Fibroblast of gingiva (primary cell): ENCODE results near the gene DISP3.

Experiments used
- DNase-seq: peaks from one replicate; pipeline ENCODE4 v3.0.0-alpha.2; 2011; ENCODE audit warnings: low read depth

The DISP3 gene, protein sequence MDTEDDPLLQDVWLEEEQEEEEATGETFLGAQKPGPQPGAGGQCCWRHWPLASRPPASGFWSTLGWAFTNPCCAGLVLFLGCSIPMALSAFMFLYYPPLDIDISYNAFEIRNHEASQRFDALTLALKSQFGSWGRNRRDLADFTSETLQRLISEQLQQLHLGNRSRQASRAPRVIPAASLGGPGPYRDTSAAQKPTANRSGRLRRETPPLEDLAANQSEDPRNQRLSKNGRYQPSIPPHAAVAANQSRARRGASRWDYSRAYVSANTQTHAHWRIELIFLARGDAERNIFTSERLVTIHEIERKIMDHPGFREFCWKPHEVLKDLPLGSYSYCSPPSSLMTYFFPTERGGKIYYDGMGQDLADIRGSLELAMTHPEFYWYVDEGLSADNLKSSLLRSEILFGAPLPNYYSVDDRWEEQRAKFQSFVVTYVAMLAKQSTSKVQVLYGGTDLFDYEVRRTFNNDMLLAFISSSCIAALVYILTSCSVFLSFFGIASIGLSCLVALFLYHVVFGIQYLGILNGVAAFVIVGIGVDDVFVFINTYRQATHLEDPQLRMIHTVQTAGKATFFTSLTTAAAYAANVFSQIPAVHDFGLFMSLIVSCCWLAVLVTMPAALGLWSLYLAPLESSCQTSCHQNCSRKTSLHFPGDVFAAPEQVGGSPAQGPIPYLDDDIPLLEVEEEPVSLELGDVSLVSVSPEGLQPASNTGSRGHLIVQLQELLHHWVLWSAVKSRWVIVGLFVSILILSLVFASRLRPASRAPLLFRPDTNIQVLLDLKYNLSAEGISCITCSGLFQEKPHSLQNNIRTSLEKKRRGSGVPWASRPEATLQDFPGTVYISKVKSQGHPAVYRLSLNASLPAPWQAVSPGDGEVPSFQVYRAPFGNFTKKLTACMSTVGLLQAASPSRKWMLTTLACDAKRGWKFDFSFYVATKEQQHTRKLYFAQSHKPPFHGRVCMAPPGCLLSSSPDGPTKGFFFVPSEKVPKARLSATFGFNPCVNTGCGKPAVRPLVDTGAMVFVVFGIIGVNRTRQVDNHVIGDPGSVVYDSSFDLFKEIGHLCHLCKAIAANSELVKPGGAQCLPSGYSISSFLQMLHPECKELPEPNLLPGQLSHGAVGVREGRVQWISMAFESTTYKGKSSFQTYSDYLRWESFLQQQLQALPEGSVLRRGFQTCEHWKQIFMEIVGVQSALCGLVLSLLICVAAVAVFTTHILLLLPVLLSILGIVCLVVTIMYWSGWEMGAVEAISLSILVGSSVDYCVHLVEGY (N-terminal part only)

DNA sequence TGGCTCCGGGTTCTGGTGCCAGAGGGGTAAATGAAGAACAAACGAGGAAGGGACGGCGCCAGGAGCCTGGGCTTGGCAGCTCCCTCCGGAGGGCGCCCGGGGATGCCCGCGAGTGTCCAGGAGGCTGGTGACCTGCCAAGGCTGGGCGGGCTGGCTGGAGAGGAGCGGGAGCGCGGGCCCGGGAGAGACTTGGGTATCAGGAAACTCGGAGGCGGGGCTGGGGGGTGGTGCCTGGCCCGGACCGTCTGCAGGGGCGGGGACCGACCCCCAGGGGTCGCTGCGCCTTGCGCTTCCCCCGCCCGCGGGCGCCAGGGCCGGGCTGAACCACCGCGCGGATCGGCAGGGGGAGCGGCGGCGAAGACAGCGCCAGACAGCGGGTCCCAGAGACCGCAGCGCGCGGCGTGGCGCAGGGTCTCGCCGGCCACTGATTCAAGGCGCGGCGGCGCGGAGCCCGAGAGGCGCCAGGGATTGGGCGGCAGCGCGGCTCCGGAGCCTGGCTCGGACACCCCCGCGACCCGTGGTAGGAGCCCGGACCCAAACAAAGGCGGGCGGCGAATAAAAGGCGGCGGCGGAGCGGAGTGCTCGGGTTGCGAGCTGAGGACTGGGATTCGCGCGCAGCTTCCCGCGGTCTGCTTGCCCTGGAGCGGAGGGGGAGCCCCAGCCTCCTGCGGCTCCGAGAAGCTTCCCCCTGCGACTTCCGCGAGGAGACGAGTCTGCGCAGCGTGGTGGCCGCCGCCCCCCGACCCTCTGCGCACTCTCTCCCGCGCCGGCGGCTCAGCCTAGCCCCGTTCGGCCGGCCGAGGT lies at the start of gene DISP3:
Gene DISP3, plus strand, starts transcription at position 585 of the 804 bp plus-strand sequence. CDS start 21,838 bp downstream, outside the sequence.
- DNase-seq, result peak; percentile 19

DNA sequence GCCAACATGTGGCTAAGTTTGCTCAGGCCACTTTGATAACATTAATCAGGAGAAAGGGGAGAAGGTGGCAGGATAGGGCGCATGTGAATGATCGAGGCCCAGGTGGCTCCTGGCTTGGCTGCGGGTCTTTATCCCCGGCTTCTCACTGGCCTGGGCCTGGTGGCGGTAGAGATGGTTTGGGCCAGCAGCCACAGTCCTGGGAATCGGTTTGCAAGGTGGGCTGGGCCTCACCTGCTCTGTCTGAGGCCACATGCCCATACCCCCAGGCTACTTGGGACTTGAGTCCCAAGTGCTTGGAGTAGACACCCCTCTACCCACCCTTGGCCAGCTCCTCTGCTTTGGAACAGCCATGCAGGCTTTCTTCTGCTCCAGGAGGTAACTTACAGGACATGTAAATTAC lies 49.7 kb upstream of the DISP3 start:
- no peak for DNase-seq

DNA sequence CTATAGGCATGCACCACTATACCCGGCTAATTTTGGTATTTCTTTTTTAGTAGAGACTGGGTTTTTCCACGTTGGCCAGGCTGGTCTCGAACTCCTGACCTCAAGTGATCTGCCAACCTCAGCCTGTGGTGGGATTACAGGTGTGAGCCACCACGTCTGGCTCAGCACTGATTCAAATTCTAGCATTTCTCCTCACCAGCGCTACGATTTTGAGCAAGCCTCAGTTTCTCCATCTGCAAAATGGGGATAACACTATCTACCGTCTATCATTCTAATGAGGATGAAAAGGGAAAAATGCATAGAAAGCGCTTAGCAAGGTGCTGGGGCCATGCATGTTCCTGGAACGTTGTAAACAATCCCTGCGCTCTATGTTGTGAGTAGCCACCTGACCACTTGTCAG lies 49.0 kb upstream of the DISP3 start:
- DNase-seq, result no peak

DNA sequence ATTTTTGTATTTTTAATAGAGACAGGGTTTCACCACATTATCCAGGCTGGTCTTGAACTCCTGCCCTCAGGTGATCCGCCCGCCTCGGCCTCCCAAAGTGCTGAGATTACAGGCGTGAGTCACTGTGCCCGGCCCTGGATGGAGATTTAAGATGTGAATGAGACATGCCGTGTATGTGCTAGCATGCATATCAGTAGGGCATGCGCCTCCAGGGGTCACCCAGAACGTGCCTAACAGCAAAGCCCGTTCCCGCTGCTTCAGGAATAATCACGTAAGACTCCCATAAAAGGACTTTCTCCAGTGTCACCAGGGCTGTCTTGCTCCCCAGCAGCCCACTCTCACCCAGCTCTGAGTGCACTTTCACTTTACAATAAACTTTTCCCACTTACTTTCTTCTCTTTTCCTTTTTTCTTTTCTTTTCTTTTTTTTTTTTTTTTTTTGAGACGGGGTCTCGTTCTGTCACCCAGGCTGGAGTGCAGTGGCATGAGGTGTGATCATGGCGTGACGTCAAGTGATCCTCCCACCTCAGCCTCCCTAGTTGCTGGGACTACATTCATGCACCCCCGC lies 46.9 kb upstream of the DISP3 start:
- no peak for DNase-seq

DNA sequence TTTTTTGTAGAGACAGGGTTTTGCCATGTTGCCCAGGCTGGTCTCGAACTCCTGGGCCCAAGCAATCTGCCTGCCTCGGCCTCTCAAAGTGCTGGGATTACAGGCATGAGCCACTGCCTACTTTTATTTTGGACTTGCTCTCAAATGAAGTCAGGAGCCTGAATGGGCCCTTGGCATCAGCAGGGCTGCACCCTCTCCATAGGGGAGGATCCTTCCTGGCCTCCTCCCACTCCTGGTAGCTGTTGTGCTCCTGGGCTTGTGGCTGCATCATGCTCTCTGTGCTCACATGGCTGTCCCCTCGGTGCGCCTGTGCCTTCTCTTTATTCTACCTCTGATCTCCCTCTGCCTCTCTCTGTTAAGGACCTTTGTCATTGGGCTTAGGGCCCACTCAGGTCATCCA lies 46.4 kb upstream of the DISP3 start:
- DNase-seq, result no peak

DNA sequence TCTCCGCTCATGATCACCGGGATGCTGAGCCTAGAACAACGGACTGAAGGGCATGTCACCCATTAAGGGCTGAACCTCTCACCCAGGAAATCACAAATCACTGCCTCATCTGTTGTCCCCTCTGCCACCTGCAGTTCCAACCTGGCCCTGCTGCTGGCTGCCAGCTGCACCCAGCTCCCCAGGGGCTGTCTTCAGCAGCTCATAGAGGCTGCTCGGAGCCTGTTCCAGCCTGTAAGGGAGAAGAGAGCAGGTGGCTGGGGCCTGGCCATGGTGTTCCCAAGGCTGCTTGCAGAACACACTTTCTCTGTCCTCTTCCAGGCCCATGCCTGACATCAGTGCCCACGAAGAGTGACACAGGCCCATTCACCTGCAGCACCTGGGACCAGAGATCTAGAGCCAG lies 44.5 kb upstream of the DISP3 start:
- no peak for DNase-seq

DNA sequence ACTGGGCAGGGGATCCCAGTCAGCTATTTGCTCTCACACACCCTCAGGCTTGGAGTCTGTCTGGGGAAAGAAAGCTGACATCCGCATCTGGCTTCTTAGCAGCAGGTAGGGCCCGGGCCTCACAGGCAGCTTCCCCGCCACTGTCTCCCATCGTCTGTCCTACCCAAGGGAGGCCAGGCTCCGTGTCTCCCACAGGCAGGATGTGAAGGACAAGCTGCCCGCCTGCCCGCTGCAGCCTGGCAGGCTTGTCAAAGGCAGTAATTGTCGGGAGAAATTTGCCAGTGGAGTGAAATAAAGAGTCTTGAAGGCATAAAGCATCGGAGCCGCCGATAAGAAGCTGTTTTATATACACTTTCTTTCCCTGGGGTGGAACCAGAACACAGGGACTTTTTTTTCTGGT lies 44.0 kb upstream of the DISP3 start:
- DNase-seq, result no peak

DNA sequence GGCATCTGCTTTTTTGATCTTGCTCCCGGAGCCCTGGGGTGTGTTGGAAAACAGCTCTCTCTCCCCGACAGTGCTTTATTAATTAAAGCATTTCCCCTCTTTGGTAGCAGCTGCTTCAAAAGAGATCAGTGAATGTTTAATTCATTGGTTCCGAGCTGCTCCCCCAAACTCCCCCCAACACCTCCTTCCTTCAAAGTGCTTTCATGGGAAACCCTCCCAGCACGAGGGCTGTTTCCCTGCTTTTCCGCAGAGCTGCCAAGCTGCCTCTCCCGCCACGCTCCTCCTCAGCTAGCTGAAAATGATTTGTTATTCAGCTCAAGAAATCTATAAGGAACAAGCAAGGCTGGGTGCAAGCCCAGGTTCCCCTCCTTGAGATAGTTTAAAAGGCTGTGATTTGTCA lies 40.0 kb upstream of the DISP3 start:
- no peak for DNase-seq

DNA sequence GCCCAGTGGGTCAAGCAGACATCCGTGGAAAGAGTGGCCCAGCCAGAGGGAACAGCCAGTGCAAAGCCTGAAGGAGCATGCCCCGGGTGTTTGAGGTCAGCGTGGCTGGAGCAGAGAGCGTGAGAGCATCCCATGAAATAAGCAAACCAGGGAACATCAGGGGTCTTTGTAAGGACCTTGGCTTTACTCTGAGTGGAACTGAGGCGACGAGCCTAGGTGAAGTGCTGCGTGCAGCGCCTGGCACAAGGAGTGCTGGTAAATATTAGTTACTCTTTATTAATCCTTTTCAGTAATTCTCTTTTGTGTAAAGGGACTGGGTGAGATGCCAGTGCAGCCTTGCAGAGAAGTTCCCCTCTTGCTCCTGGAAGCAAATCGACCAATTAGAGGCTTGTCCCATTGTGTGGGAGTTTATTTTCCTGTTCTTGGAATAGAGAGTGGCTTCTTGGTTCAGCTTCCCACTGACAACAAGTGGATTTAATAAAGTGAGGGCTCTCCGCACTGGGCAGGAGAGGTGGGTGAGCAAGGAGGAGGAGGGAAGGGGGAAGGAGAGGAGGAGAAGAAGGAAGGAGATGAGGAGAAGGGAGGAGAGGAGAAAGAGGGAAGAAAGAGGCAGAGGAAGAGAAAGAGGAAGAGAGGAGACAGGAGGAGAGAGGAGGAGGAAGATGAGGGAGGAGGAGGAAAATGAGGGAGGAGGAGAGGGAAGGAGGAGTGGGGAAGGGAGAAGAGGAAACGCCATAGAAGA lies 37.6 kb upstream of the DISP3 start:
- DNase-seq, result no peak

DNA sequence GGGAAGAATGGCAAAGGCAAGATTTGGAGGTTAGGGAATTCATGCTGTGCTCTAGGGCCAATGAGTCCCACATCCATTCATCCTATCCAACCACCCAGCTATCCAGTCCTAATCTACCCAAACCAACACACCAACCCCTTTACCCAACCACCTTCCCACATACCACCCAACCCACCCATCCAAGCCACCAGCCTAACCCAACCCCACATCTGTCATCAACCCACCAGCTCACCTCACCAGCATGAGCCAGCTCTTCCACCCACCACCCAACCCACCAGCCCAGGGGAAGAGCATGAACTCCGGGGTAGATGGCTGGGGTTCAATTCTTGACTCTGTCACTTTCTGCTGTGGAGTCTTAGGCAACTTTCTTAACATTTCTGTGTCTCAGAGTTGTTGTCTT lies 35.9 kb upstream of the DISP3 start:
- DNase-seq, result no peak

DNA sequence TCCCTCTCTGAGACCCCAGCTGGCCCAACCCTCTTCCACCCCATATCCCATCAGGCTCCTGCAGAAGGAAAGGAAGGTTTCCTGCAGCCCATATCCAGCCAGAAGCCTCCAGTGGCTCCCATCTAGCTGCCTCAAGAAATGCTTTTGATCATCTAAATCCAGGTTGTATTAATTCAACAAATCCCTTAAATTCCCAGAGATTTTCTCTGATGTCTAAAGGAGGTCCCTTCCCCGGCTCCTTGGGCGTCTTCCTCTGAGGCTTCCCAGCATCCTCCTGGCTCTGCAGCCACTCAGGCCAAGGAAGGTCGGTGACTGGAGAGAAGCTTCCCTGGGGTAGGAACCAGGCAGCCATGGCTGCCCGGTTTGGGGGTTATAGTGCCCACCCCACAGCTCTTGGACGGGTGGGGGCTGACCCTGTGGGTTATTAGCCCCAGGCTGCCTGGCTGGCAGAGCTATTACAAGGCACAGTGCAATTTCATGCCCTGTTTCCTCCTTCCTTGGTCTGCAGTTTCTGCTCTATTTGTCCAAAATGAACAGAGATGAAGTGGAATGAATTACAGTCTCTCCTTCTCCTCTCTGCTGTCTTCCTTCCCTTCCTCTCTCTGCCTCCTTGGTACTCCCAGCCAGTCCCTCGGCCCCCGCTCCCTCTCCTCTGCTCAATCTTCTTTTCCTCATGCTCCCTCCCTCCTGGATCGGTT lies 34.8 kb upstream of the DISP3 start:
- DNase-seq, result no peak

DNA sequence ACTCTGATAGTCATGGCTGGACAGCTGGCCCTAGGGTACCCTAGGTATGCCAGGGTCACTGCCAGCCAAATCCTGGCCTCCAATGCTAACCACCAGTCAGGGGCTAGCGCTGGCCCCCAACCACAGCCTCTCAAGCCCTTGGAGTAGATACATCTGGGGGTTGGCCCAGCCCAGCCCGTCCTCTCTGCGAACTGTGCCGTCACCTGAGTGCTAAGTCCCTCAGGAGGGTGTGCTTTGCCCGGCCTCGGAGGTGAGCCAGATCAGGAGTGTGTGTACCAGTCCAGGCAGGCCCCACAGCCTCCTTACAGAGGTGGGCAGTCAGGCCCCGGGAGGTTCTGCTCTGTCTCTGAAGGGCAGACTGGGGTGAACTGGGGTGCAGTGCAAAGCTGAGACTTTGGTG lies 34.0 kb upstream of the DISP3 start:
- DNase-seq, result no peak

DNA sequence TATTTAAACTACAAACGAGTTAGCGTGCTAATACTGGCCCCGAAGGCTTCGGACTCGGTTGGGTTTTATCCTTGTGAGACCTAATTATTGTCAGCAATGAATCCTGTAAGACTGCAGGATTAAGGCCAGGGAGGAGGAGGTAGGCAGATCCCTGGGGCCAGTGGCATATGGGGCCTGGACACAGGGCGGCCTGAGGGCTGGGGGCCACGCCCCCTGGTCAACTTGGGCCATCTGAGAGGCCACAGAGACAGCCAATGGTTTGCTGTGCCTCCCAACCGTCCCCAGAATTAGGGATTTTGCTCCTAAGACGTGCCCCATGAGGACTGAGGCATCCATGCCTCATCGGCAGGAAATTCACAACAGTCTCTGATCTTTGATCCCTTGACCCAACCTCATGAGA lies 31.1 kb upstream of the DISP3 start:
- no peak for DNase-seq

DNA sequence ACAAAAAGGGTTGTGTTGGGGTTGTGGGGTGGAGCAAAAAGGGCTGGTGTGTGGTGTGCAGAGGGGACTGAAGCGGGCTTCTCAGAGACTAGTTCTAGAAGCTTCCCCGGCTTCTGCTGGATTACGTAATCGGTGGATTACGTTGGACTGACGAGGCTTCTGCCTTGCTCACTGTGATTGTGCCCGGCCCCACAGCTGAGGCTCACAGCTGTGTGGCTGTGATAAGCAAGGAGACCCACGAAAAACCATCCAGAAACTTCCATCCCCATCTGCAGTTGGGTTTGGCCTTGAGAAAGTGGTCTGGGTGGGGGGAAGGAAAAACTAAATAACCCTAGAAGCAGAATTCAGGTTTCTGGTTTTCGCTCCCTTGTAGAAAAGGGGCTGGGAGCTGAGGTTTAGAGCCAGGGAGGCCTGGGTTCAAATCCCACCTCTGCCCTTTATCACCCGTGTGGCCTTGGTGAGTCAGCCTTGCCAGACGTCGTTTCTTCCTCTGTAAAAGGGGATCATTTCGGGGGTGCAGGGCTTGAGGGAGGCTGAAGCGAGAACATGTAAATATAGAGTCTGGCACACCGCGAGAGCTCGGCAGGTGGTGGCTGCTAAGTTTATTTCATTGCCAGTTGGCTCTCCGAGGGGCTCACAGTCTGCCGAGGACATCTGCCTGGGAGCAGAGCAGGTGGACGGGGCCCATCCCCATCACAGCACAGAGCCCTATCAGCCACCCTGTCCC lies 30.4 kb upstream of the DISP3 start:
- DNase-seq, result no peak

DNA sequence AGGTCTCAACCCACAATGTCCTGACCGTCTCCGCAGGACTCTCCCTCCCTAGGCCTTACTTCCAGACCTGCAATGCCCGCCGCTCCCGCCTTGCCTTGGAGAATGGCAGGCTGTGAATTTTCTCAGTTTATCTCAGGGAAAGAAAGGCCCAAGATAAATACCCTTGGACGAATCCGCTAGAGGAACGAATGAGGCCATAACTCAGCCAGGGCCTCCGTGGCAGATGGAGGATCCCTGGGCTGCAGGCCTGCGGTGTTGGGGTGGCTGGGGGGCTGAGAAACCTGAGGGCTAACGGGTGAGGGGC lies 29.9 kb upstream of the DISP3 start:
- no peak for DNase-seq

DNA sequence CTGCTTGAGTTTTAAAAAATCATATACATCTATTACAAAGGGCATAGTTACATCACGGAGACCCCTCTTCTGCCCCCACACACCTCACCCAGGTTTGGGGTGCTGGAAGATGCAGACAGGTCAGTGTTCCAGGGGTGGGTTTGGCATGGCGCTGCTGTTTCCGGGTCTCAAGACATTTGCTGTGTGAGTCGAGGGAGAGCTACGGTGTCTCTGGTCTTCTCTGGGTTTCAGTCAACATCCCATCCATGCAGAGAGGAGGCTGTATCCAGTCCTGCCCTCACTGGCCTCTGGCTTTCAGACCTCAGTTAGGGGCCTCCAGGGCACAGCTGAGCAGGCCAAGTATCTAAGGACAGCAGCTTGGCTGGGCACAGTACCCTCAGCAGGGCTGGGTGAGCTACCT lies 28.6 kb upstream of the DISP3 start:
- DNase-seq, result no peak

DNA sequence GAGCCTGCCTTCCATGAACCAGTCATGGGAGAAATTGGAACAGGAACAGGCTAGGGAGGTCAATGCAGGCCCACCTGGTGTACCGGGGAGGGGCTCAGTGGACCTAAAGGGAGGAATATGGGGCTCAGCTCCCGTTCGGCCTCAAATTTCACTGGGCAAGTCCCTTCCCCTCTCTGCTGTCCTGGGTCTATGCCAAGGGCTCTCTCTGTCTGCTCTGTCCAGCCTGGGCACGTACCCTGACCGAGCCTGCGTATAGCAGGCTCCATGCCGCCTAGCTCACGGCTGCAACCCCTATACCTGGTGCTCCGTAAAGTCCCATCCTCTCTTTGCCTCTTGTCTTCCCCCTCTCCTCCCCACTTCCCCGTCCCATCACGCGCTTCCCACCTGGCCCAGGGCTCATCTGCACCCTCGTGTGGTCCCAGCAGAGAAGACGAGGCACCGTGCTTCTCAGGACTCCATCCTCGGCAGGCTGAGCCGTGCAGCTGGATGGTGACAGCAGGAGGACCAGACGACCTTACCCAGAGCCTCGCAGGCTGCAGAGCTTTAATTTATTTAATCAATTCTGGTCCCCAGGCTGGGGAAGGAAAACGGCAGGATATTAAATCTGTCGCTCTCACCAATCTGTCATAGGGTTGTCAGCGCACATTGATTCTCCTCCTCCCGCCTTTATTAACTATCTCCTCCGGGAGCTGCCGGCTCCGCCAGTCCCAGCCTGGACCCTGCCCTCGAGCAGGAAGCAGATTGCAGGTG lies 25.0 kb upstream of the DISP3 start:
- DNase-seq, result no peak

DNA sequence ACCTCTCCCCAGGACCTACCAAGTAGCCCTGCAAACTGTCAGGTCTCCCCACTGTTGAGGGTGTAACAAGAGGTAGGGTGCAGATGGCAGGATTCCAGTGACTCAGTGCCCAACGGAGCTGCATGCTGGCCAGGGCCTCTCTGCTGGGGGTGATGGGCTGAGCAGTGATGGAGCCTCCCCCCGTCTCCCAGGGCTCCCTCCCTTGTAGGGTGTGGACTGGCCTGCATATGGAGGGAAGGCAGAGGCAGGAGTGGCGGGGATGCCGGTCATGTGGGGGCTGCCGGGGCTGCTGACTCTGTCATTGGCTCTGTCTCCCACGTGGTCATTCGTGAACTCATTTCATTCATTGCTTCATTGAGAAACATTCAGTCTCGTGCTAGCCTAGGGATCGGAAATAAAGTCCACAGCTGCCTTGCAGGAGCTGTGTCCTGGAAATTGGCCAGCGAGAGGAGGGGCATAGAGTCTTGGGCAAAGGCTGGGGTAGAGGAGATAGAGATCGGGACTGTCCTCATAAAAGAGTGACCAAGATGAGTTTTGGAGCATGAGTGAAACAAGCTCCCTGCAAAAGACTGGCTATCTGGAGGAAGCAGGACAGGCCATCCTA lies 22.9 kb upstream of the DISP3 start:
- no peak for DNase-seq
